ENCODE measurements around the gene DERL3.

DERL3 gene

GRCh38 chr22:23835484-23836144, 3.2 kb downstream of the DERL3 start:
- no peak overlapping the region for H3K4me3 ChIP-seq (ENCODE audit: low read depth in 1 of 2, low read length in 2 of 2)
- peaks cover 11% of the 10 kb centered on the region for H3K4me1 ChIP-seq (ENCODE audit: insufficient read depth, low read length)
- H3K36me3 ChIP-seq (ENCODE audit: insufficient read depth, low read length): peaks cover 27% of the 10 kb centered on the region
- H3K27me3 ChIP-seq (ENCODE audit: control insufficient read depth in 1 of 2, insufficient read depth in 2 of 2, low read length in 2 of 2): peaks cover 0 to 4% of the 10 kb centered on the region in 2 donors
- no peak overlapping the region for H3K9ac ChIP-seq (ENCODE audit: low read length)
- no peaks in the 10 kb centered on the region for H3K9me3 ChIP-seq (ENCODE audit: low read length)
- no peak overlapping the region for H3K27ac ChIP-seq (ENCODE audit: low read depth, low read length)

GRCh38 chr22:23834793-23835483, 3.9 kb downstream of the DERL3 start:
- peaks cover 0 to 4% of the 10 kb centered on the region in 2 donors for H3K27me3 ChIP-seq (ENCODE audit: control insufficient read depth in 1 of 2, insufficient read depth in 2 of 2, low read length in 2 of 2)
- no peaks in the 10 kb centered on the region for H3K9me3 ChIP-seq (ENCODE audit: low read length)
- peaks cover 27% of the 10 kb centered on the region for H3K36me3 ChIP-seq (ENCODE audit: insufficient read depth, low read length)
- no peak overlapping the region for H3K9ac ChIP-seq (ENCODE audit: low read length)
- no peak overlapping the region for H3K4me3 ChIP-seq (ENCODE audit: low read depth in 1 of 2, low read length in 2 of 2)
- H3K4me1 ChIP-seq (ENCODE audit: insufficient read depth, low read length): peaks cover 11% of the 10 kb centered on the region
- H3K27ac ChIP-seq (ENCODE audit: low read depth, low read length): no peak overlapping the region

- Histone ChIP-seq H3K27me3 (ENCODE audit: control insufficient read depth in 1 of 2, insufficient read depth in 2 of 2, low read length in 2 of 2) (peaks cover 0 to 4% of the 10 kb centered on the region in 2 donors), H3K9me3 (ENCODE audit: low read length) (no peaks in the 10 kb centered on the region), H3K9ac (ENCODE audit: low read length) (no peak overlapping the region), H3K4me1 (ENCODE audit: insufficient read depth, low read length) (peaks cover 6% of the 10 kb centered on the region), H3K4me3 (ENCODE audit: low read depth in 1 of 2, low read length in 2 of 2) (no peak overlapping the region), H3K36me3 (ENCODE audit: insufficient read depth, low read length) (peaks cover 27% of the 10 kb centered on the region), H3K27ac (ENCODE audit: low read depth, low read length) (no peak overlapping the region)
Measured at GRCh38 chr22:23834406-23834792, 4.4 kb downstream of the DERL3 start.

- H3K4me1 ChIP-seq (ENCODE audit: insufficient read depth, low read length): peaks cover 5% of the 10 kb centered on the region
- H3K36me3 ChIP-seq (ENCODE audit: insufficient read depth, low read length): peaks cover 27% of the 10 kb centered on the region
- no peak overlapping the region for H3K27ac ChIP-seq (ENCODE audit: low read depth, low read length)
- H3K9me3 ChIP-seq (ENCODE audit: low read length): no peaks in the 10 kb centered on the region
- H3K4me3 ChIP-seq (ENCODE audit: low read depth in 1 of 2, low read length in 2 of 2): no peak overlapping the region
- no peak overlapping the region for H3K9ac ChIP-seq (ENCODE audit: low read length)
- H3K27me3 ChIP-seq (ENCODE audit: control insufficient read depth in 1 of 2, insufficient read depth in 2 of 2, low read length in 2 of 2): peaks cover 0 to 4% of the 10 kb centered on the region in 2 donors
Measured at GRCh38 chr22:23833911-23834317, 4.9 kb downstream of the DERL3 start.

GRCh38 chr22:23833017-23833751, 5.6 kb downstream of the DERL3 start:
- Histone ChIP-seq H3K4me1 (ENCODE audit: insufficient read depth, low read length) (peaks cover 3% of the 10 kb centered on the region), H3K4me3 (ENCODE audit: low read depth in 1 of 2, low read length in 2 of 2) (no peak overlapping the region), H3K27ac (ENCODE audit: low read depth, low read length) (no peak overlapping the region), H3K27me3 (ENCODE audit: control insufficient read depth in 1 of 2, insufficient read depth in 2 of 2, low read length in 2 of 2) (peaks cover 0 to 2% of the 10 kb centered on the region in 2 donors), H3K36me3 (ENCODE audit: insufficient read depth, low read length) (peaks cover 32% of the 10 kb centered on the region), H3K9me3 (ENCODE audit: low read length) (no peaks in the 10 kb centered on the region), H3K9ac (ENCODE audit: low read length) (no peak overlapping the region)

GRCh38 chr22:23832226-23833016, 6.4 kb downstream of the DERL3 start:
- H3K36me3 ChIP-seq (ENCODE audit: insufficient read depth, low read length): peaks cover 36% of the 10 kb centered on the region
- no peak overlapping the region for H3K27ac ChIP-seq (ENCODE audit: low read depth, low read length)
- H3K4me1 ChIP-seq (ENCODE audit: insufficient read depth, low read length): no peaks in the 10 kb centered on the region

GRCh38 chr22:23831781-23832180, 7.0 kb downstream of the DERL3 start:
- H3K9ac ChIP-seq (ENCODE audit: low read length): no peak overlapping the region

More at GRCh38 chr22:23832226-23833016, 6.4 kb downstream of the DERL3 start:
- H3K27me3 ChIP-seq (ENCODE audit: control insufficient read depth in 1 of 2, insufficient read depth in 2 of 2, low read length in 2 of 2): no peaks in the 10 kb centered on the region
- H3K9me3 ChIP-seq (ENCODE audit: low read length): no peaks in the 10 kb centered on the region
- no peak overlapping the region for H3K9ac ChIP-seq (ENCODE audit: low read length)
- no peak overlapping the region for H3K4me3 ChIP-seq (ENCODE audit: low read depth in 1 of 2, low read length in 2 of 2)

GRCh38 chr22:23831261-23831660, 7.5 kb downstream of the DERL3 start:
- Histone ChIP-seq H3K36me3 (ENCODE audit: insufficient read depth, low read length) (peaks cover 44% of the 10 kb centered on the region), H3K9me3 (ENCODE audit: low read length) (no peaks in the 10 kb centered on the region), H3K27ac (ENCODE audit: low read depth, low read length) (no peak overlapping the region), H3K4me1 (ENCODE audit: insufficient read depth, low read length) (no peaks in the 10 kb centered on the region), H3K9ac (ENCODE audit: low read length) (no peak overlapping the region), H3K4me3 (ENCODE audit: low read depth in 1 of 2, low read length in 2 of 2) (no peak overlapping the region), H3K27me3 (ENCODE audit: control insufficient read depth in 1 of 2, insufficient read depth in 2 of 2, low read length in 2 of 2) (no peaks in the 10 kb centered on the region)

More at GRCh38 chr22:23831781-23832180, 7.0 kb downstream of the DERL3 start:
- Histone ChIP-seq H3K4me3 (ENCODE audit: low read depth in 1 of 2, low read length in 2 of 2) (no peak overlapping the region), H3K27ac (ENCODE audit: low read depth, low read length) (no peak overlapping the region), H3K36me3 (ENCODE audit: insufficient read depth, low read length) (peaks cover 42% of the 10 kb centered on the region), H3K9me3 (ENCODE audit: low read length) (no peaks in the 10 kb centered on the region), H3K4me1 (ENCODE audit: insufficient read depth, low read length) (no peaks in the 10 kb centered on the region), H3K27me3 (ENCODE audit: control insufficient read depth in 1 of 2, insufficient read depth in 2 of 2, low read length in 2 of 2) (no peaks in the 10 kb centered on the region)

GRCh38 chr22:23829845-23830372, 8.9 kb downstream of the DERL3 start:
- Histone ChIP-seq H3K27ac (ENCODE audit: low read depth, low read length) (no peak overlapping the region), H3K27me3 (ENCODE audit: control insufficient read depth in 1 of 2, insufficient read depth in 2 of 2, low read length in 2 of 2) (no peaks in the 10 kb centered on the region), H3K36me3 (ENCODE audit: insufficient read depth, low read length) (peaks cover 45% of the 10 kb centered on the region), H3K9me3 (ENCODE audit: low read length) (no peaks in the 10 kb centered on the region), H3K4me1 (ENCODE audit: insufficient read depth, low read length) (no peaks in the 10 kb centered on the region), H3K4me3 (ENCODE audit: low read depth in 1 of 2, low read length in 2 of 2) (no peak overlapping the region), H3K9ac (ENCODE audit: low read length) (no peak overlapping the region)

- Histone ChIP-seq H3K9ac (ENCODE audit: low read length) (no peak overlapping the region), H3K4me3 (ENCODE audit: low read depth in 1 of 2, low read length in 2 of 2) (no peak overlapping the region), H3K4me1 (ENCODE audit: insufficient read depth, low read length) (no peaks in the 10 kb centered on the region), H3K9me3 (ENCODE audit: low read length) (no peaks in the 10 kb centered on the region), H3K27me3 (ENCODE audit: control insufficient read depth in 1 of 2, insufficient read depth in 2 of 2, low read length in 2 of 2) (no peaks in the 10 kb centered on the region), H3K27ac (ENCODE audit: low read depth, low read length) (no peak overlapping the region), H3K36me3 (ENCODE audit: insufficient read depth, low read length) (peaks cover 48% of the 10 kb centered on the region)
Measured at GRCh38 chr22:23828800-23829680, 9.8 kb downstream of the DERL3 start.

All from muscle layer of colon (tissue), 2 donors.